Raji (cell line): ENCODE measurements around the gene MS4A18.

ENCODE experiments used
- POLR2A ChIP-seq: IDR thresholded peaks from 2 replicates; pipeline ENCODE4 v1.6.1; 2011; ENCODE audit warnings: low read depth, low read length, control low read depth; ENCODE audit not compliant: insufficient read depth

The MS4A18 gene

GRCh38 chr11:60776167-60776566, 51.6 kb downstream of the MS4A18 start:
- TF ChIP-seq POLR2A: no peak

DNA sequence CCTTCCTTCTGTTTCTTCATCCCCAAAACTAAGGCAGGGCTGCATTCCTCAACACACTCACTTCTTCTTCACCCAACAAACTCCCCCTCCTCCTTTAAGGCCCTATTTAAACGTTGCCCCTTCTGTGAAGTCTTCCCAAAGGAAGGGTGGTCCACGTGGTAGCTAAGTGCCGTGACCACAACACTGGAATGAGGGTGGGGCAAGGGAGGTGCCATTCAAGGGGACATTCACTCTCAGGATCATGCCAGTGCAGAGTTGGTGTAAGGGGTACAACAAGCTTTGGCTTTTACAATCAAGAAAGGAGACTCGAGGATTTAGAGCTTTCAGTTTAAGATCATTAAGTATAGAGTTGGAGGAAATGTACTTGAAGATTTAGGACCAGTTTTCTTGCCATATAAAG, 52.6 kb downstream of the MS4A18 start:
- no peak for TF ChIP-seq POLR2A

DNA sequence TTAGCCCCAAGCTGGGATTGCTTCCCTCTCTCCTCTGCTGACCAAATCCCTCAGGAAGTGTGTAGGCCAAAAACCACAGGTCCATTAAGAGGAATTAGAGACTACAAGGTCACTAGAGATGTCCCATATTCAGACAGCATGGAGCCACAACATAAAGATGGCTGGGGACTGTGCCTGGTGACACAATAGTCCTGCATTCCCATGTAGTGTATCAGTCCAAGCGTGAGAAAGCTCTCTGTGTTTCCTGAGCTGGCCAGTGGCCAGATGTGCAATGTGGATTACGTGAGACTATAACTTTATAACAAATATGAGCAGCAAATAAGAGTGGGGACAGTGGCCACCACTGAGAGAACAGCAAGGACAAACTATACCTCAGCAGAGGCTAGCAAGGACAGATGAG, 53.1 kb downstream of the MS4A18 start:
- TF ChIP-seq POLR2A: no peak

GRCh38 chr11:60780065-60780464, 55.5 kb downstream of the MS4A18 start:
- TF ChIP-seq POLR2A: no peak

GRCh38 chr11:60780774-60781173, 56.3 kb downstream of the MS4A18 start:
- no peak for TF ChIP-seq POLR2A

GRCh38 chr11:60781286-60781980, 56.9 kb downstream of the MS4A18 start:
- TF ChIP-seq POLR2A: no peak

DNA sequence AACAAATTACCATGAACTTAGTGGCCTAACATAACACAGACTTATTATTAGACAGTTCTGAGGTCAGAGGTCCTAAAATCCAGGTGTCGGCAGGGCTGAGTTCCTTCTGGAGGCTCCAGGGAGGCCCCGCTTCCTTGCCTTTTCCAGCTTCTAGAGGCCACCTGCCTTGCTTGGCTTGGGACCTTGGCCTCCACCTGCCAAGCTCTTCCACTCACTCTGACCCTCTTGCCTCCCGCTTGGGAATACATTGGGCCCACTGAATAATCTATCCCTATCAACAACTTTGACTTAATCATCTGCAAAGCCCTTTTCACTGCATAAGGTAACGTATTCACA, 57.4 kb downstream of the MS4A18 start:
- TF ChIP-seq POLR2A: no peak

GRCh38 chr11:60782393-60783140, 58.0 kb downstream of the MS4A18 start:
- no peak for TF ChIP-seq POLR2A

DNA sequence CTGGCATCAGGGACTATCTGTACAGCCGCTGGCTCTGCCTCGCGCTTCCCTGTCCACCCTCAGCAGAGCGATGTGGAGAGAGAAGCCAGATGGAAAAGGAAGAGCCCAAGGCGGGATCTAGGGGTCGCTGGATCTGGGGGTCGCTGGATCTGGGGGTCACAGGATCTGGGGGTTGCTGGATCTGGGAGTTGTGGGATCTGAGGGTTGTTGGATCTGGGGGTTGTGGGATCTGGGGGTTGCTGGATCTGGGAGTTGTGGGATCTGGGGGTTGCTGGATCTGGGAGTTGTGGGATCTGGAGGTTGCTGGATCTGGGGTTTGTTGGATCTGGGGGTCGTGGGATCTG, 58.6 kb downstream of the MS4A18 start:
- TF ChIP-seq POLR2A: no peak

GRCh38 chr11:60783911-60784310, 59.4 kb downstream of the MS4A18 start:
- TF ChIP-seq POLR2A: no peak

GRCh38 chr11:60785136-60785535, 60.6 kb downstream of the MS4A18 start, which contains the start of gene MS4A10:
MS4A10 (plus strand) TSS chr11:60785333; CDS start chr11:60790336, 5,003 bp downstream.
- no peak for TF ChIP-seq POLR2A

DNA sequence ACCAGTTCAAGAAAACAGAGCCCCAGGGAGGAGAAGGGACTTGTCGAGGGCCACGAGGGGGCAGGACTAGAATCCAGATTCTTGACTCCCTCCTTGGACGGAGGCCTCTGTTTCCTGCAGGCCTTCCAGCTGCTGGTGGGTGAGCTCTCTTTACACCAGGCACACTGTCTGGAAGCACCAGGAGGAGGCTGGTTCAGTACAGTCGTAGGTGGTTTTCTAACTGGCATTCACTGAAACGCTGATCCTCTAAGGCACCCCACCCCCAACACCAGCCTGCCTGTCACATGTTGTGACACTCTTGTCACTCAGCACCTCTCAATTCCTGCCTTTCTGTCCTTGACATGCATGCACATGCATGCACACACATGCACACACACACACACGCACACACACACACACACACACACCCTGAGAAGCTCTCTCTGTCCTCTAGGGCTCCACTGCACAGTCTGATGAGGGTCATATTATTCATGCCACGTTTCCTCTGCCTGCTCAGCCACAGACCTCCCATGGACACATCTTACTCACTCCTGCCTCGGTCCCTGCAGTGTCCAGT, 61.4 kb downstream of the MS4A18 start:
- no peak for TF ChIP-seq POLR2A

- no peak for TF ChIP-seq POLR2A
Measured at GRCh38 chr11:60786811-60787567, 62.5 kb downstream of the MS4A18 start.

DNA sequence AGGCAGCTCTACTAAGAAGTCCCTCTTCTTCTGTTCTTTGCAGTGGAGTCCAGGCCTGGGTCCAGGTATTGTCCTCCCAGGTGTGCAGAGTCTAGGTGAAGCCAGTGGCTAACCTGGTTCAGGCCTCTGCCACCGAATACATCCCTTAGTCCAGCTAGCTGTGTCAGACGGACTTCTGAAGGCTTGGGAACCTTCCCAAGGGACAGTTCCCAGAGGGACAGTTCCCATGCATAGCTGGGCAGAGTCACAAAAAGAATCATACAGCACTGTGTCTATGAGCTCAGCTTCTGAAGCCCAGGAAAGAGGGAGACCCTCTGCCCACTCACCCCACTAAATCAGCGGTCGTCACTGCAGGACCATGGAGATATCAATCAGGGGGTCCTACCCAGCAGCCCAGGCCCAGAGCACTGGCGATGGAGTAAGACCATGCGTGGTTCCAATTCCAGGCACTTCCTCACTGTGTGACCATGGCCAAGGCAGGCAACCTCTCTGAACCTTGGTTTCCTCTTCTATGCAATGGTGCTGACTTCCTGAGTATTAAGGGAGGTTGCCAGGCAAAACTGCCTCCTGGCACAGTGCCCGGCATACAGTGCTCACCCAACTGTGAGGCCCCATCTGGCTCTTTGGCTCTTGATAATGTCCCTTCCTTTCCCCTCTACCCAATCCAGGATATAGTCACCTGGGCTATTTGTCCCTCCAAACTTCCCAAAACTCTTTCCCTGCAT, 64.0 kb downstream of the MS4A18 start:
- no peak for TF ChIP-seq POLR2A

DNA sequence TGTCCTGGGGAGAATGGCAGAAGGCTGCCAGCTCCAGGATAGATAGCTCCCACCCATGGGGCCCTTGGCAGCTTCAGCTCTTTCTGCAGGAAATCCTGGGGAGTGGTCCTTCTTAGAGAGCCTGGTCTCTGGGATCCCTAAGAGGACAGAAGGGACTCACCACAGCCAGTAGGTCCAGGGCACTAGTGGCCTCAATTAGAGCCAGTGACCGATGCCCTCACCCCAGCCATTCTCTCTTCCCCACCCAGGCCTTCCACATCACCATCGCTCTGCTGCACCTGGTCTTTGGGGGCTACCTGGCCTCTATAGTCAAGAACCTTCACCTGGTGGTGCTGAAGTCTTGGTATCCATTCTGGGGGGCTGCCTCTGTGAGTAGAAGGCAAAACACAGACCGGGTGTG, 66.2 kb downstream of the MS4A18 start:
- TF ChIP-seq POLR2A: no peak

DNA sequence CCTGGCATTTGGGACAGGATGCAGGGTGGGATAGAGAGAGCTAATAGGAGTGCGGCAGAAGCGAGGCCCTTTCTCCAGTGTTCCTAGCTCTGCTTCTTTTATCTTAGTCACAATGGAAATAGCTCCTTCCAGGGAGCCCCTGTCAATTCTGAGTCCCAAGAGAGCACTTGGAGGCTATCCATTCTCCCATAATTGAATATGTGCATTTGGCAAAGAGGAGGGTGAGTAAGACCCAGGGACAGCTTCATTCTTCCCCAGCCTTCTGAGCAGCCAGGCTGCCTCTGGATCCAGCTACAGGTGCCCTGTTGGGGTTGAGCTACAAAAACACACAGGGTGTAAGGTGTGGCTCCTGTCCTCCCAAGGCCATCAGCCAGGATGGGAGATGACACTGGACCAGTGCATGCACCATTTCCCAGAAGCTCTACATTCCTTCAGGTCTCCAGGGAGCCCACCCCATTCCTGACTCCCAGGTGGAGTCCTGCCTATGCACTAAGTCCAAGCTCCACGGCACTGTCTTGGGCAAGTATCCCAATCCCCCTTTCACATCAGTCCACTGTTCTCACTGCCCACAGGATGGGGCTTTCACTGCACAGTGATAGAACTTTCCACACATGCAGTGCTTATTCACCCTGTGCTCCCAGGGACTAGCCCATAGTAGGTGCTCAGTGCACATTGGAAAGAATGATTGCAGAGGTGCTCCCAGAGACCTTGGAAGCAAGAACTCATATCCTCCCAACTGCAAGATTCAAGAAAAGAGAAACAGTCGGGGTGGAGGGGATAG, 66.8 kb downstream of the MS4A18 start:
- no peak for TF ChIP-seq POLR2A
